AG09309 (cell line): ENCODE results near the gene OTOF.

Experiments used
- DNase-seq: peaks from one replicate; pipeline ENCODE4 v3.0.0-alpha.2; 2010; ENCODE audit warnings: low read depth
- H3K4me3 ChIP-seq: 2 replicates; pipeline ENCODE4 v1.5.1; 2011; ENCODE audit warnings: mild to moderate bottlenecking, low read depth, low read length, moderate library complexity; ENCODE audit not compliant: control insufficient read depth
- CTCF ChIP-seq: IDR thresholded peaks from 2 replicates; pipeline ENCODE4 v1.5.1; 2011; ENCODE audit warnings: mild to moderate bottlenecking, low read depth, low read length, inconsistent platforms; ENCODE audit not compliant: insufficient read depth, control insufficient read depth; ENCODE audit errors: missing control alignments

OTOF gene

GRCh38 chr2:26407526-26407925 lies 70.4 kb downstream of the OTOF start:
- TF ChIP-seq CTCF, result no peak
- no peak for DNase-seq
- H3K4me3 ChIP-seq, result no peak overlapping the region
